Measurements from ENCODE around the gene MPZL1.
"Not testable (repeated sequence)": the region's sequence is repeated elsewhere in the genome, so short reads cannot be mapped to it uniquely, and the experiment has no call there.

The MPZL1 gene

DNA sequence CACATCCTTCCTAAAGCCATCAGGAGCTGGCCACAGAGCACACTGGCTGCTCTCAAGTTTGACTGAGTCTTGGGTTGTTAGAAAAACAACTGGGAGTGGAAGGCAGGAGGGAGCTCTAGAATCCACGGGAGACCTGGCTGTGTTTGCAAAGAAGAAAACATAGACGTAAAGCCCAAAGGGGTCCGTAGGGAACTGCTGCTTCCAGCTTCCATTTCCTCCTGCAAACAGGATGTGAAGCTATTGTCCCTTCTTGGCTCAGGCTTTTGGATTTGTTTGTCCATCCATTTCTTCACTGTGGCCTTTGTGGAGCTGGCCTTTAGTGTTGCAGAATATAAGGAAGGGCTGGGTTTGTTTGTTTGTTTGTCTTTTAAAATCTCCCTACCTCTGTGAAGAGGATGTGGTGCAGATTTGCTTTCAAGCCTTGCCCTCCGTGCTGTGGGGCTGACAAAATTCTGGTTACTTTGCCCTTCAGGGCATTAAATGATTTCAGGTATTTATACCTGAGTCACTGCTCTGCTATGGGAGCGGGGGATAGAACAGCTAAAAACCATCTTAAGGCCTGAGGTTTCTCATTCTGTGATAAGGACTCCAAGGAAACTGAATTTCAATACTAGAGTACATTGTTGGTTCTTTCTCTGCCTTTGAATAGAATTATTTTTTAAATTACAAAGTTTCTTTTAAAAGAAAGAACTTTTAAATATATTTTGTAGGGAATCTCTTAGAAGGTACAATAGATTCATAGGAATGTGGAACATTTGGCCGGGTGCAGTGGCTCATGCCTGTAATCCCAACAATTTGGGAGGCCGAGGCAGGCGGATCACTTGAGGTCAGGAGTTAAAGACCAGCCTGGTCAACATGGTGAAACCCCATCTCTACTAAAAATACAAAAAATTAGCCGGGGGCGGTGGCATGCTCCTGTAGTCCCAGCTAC is 74.3 kb downstream of the MPZL1 start:
- Histone ChIP-seq H3K27ac (ENCODE audit: low read length) (no peak overlapping the region), H3K36me3 (ENCODE audit: control insufficient read depth in 2 of 2, insufficient read depth in 2 of 2, low read length in 2 of 2) (peaks cover 0 to 1% of the 10 kb centered on the region in 2 donors), H3K9me3 (ENCODE audit: control insufficient read depth in 2 of 2, low read length in 2 of 2) (no peaks in the 10 kb centered on the region), H3K9ac (ENCODE audit: low read length in 2 of 2) (no peak overlapping the region), H3K4me3 (ENCODE audit: low read length in 2 of 2) (no peak overlapping the region), H3K27me3 (ENCODE audit: control insufficient read depth in 1 of 2, insufficient read depth in 2 of 2, low read length in 2 of 2) (no peaks in the 10 kb centered on the region), H3K4me1 (ENCODE audit: control insufficient read depth, insufficient read depth, low read length) (peaks cover 16% of the 10 kb centered on the region)

GRCh38 chr1:167797015-167797414 is 75.2 kb downstream of the MPZL1 start:
- H3K9ac ChIP-seq (ENCODE audit: low read length in 2 of 2): peak overlapping the region in 1 of 2 donors; percentile 5
- peak overlapping the region; percentile 46 for H3K27ac ChIP-seq (ENCODE audit: low read length)
- H3K4me1 ChIP-seq (ENCODE audit: control insufficient read depth, insufficient read depth, low read length): peaks cover 14% of the 10 kb centered on the region
- peak overlapping the region in 1 of 2 donors; percentile 47 for H3K4me3 ChIP-seq (ENCODE audit: low read length in 2 of 2)
- no peaks in the 10 kb centered on the region for H3K27me3 ChIP-seq (ENCODE audit: control insufficient read depth in 1 of 2, insufficient read depth in 2 of 2, low read length in 2 of 2)
- H3K36me3 ChIP-seq (ENCODE audit: control insufficient read depth in 2 of 2, insufficient read depth in 2 of 2, low read length in 2 of 2): no peaks in the 10 kb centered on the region
- no peaks in the 10 kb centered on the region for H3K9me3 ChIP-seq (ENCODE audit: control insufficient read depth in 2 of 2, low read length in 2 of 2)

GRCh38 chr1:167798952-167799351 is 77.2 kb downstream of the MPZL1 start:
- H3K9me3 ChIP-seq (ENCODE audit: control insufficient read depth in 2 of 2, low read length in 2 of 2): no peaks in the 10 kb centered on the region
- H3K27ac ChIP-seq (ENCODE audit: low read length): no peak overlapping the region

DNA sequence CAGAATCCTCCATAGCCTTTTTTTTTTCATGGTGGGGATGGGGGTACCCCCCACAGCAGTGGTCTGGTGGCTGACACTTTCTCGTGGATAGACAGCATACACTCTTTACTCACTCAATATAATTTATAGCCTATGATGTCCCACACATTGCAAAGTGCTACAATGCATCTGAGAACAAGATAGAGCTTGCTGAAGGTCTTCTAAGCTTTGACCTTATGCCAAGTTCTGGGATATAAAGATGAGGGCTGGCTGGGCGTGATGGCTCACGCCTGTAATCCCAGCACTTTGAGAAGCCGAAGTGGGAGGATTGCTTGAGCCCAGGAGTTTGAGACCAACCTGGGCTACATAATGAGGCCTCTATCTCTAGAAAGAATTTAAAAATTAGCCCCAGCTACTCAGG is 78.0 kb downstream of the MPZL1 start:
- H3K27me3 ChIP-seq (ENCODE audit: control insufficient read depth in 1 of 2, insufficient read depth in 2 of 2, low read length in 2 of 2): no peaks in the 10 kb centered on the region
- H3K36me3 ChIP-seq (ENCODE audit: control insufficient read depth in 2 of 2, insufficient read depth in 2 of 2, low read length in 2 of 2): no peaks in the 10 kb centered on the region
- H3K9ac ChIP-seq (ENCODE audit: low read length in 2 of 2): no peak overlapping the region
- H3K4me1 ChIP-seq (ENCODE audit: control insufficient read depth, insufficient read depth, low read length): peaks cover 11% of the 10 kb centered on the region
- no peak overlapping the region for H3K4me3 ChIP-seq (ENCODE audit: low read length in 2 of 2)
- H3K27ac ChIP-seq (ENCODE audit: low read length): no peak overlapping the region
- no peaks in the 10 kb centered on the region for H3K9me3 ChIP-seq (ENCODE audit: control insufficient read depth in 2 of 2, low read length in 2 of 2)

More at GRCh38 chr1:167798952-167799351, 77.2 kb downstream of the MPZL1 start:
- H3K9ac ChIP-seq (ENCODE audit: low read length in 2 of 2): no peak overlapping the region
- H3K27me3 ChIP-seq (ENCODE audit: control insufficient read depth in 1 of 2, insufficient read depth in 2 of 2, low read length in 2 of 2): no peaks in the 10 kb centered on the region
- no peaks in the 10 kb centered on the region for H3K36me3 ChIP-seq (ENCODE audit: control insufficient read depth in 2 of 2, insufficient read depth in 2 of 2, low read length in 2 of 2)
- H3K4me1 ChIP-seq (ENCODE audit: control insufficient read depth, insufficient read depth, low read length): peaks cover 11% of the 10 kb centered on the region
- no peak overlapping the region for H3K4me3 ChIP-seq (ENCODE audit: low read length in 2 of 2)

DNA sequence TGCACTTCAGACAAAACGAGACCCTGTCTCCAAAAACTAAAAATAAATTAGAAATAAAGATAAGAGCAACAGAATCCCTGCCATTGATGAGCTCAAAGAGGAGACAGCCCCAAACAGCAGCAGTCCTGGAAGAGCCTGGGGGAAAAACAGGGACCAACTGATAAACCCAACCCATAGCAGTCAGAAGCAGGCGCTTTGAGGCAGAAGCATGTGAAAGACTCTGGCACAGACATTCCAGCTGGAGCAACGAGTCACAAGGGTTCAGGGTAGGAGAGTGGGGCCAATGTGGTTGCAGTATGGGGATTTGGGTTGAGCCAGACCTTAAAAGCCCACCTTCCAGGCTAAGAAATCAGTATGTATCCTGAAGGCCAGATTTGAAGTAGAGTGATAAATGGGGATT is 78.5 kb downstream of the MPZL1 start:
- Histone ChIP-seq H3K4me3 (ENCODE audit: low read length in 2 of 2) (no peak overlapping the region), H3K9me3 (ENCODE audit: control insufficient read depth in 2 of 2, low read length in 2 of 2) (no peaks in the 10 kb centered on the region), H3K27me3 (ENCODE audit: control insufficient read depth in 1 of 2, insufficient read depth in 2 of 2, low read length in 2 of 2) (no peaks in the 10 kb centered on the region), H3K4me1 (ENCODE audit: control insufficient read depth, insufficient read depth, low read length) (peaks cover 11% of the 10 kb centered on the region), H3K27ac (ENCODE audit: low read length) (no peak overlapping the region), H3K36me3 (ENCODE audit: control insufficient read depth in 2 of 2, insufficient read depth in 2 of 2, low read length in 2 of 2) (no peaks in the 10 kb centered on the region), H3K9ac (ENCODE audit: low read length in 2 of 2) (no peak overlapping the region)

DNA sequence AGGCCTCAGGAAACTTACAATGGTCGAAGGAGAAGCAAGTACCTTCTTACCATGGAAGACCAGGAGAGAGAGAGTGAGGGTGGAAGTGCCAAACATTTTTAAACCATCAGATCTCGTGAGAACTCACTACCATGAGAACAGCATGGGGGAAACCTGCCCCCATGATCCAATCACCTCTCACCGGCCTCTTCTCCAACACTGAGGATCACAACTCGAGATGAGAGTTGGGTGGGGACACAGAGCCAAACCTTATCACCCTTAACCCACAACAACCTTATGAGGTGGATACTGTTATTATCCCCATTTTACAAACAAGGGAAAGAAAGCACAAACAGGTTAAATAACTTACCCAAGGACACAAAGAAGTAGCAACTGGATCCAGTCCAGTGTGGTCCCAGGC is 80.5 kb downstream of the MPZL1 start:
- Histone ChIP-seq H3K36me3 (ENCODE audit: control insufficient read depth in 2 of 2, insufficient read depth in 2 of 2, low read length in 2 of 2) (no peaks in the 10 kb centered on the region), H3K27me3 (ENCODE audit: control insufficient read depth in 1 of 2, insufficient read depth in 2 of 2, low read length in 2 of 2) (no peaks in the 10 kb centered on the region), H3K9ac (ENCODE audit: low read length in 2 of 2) (no peak overlapping the region), H3K4me3 (ENCODE audit: low read length in 2 of 2) (no peak overlapping the region), H3K27ac (ENCODE audit: low read length) (no peak overlapping the region), H3K9me3 (ENCODE audit: control insufficient read depth in 2 of 2, low read length in 2 of 2) (no peaks in the 10 kb centered on the region), H3K4me1 (ENCODE audit: control insufficient read depth, insufficient read depth, low read length) (peaks cover 1% of the 10 kb centered on the region)

- no peaks in the 10 kb centered on the region for H3K27me3 ChIP-seq (ENCODE audit: control insufficient read depth in 1 of 2, insufficient read depth in 2 of 2, low read length in 2 of 2)
- H3K9me3 ChIP-seq (ENCODE audit: control insufficient read depth in 2 of 2, low read length in 2 of 2): no peaks in the 10 kb centered on the region
- H3K9ac ChIP-seq (ENCODE audit: low read length in 2 of 2): no peak overlapping the region
- no peaks in the 10 kb centered on the region for H3K4me1 ChIP-seq (ENCODE audit: control insufficient read depth, insufficient read depth, low read length)
- no peak overlapping the region for H3K27ac ChIP-seq (ENCODE audit: low read length)
- H3K4me3 ChIP-seq (ENCODE audit: low read length in 2 of 2): peak overlapping the region in 1 of 2 donors; percentile 49
- H3K36me3 ChIP-seq (ENCODE audit: control insufficient read depth in 2 of 2, insufficient read depth in 2 of 2, low read length in 2 of 2): no peaks in the 10 kb centered on the region
Measured at GRCh38 chr1:167803358-167804207, 81.8 kb downstream of the MPZL1 start.

DNA sequence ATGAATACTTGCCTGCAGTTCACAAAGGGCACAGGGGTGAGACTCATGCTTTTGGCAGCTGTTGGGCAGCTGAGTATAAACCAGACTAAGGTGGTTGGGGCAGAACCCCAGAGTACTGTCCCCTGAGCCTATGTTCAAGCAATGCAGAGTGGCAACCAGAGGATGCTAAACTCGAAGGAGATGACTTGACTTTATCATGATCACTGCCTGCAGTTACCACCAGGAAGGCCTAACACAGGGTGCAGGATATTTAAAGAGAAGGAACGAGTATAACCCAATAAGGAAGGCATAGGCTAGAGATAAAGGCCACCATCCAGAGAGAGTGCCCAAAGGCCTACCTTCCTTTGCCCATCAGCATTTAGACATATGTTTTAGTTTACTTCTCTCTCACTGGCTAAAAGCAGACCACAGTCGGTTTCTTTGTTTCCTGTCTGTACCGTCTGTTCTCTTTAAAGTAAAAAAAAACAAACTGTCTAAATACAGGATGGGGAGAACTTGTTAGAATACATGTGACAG is 83.3 kb downstream of the MPZL1 start:
- Histone ChIP-seq H3K27me3 (ENCODE audit: control insufficient read depth in 1 of 2, insufficient read depth in 2 of 2, low read length in 2 of 2) (no peaks in the 10 kb centered on the region), H3K9ac (ENCODE audit: low read length in 2 of 2) (no peak overlapping the region), H3K4me1 (ENCODE audit: control insufficient read depth, insufficient read depth, low read length) (no peaks in the 10 kb centered on the region), H3K9me3 (ENCODE audit: control insufficient read depth in 2 of 2, low read length in 2 of 2) (no peaks in the 10 kb centered on the region), H3K27ac (ENCODE audit: low read length) (no peak overlapping the region), H3K4me3 (ENCODE audit: low read length in 2 of 2) (no peak overlapping the region), H3K36me3 (ENCODE audit: control insufficient read depth in 2 of 2, insufficient read depth in 2 of 2, low read length in 2 of 2) (no peaks in the 10 kb centered on the region)

DNA sequence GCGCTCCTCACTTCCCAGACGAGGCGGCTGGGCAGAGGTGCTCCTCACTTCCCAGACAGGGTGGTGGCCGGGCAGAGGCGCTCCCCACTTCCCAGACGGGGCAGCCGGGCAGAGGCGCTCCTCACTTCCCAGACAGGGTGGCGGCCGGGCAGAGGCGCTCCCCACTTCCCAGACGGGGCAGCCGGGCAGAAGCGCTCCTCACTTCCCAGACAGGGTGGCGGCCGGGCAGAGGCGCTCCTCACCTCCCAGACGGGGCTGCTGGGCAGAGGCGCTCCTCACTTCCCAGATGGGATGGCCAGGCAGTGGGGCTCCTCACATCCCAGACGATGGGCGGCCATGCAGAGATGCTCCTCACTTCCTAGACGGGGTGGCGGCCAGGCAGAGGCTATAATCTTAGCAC is 84.5 kb downstream of the MPZL1 start:
- H3K27ac ChIP-seq (ENCODE audit: low read length); H3K27me3 ChIP-seq (ENCODE audit: control insufficient read depth in 1 of 2, insufficient read depth in 2 of 2, low read length in 2 of 2); H3K36me3 ChIP-seq (ENCODE audit: control insufficient read depth in 2 of 2, insufficient read depth in 2 of 2, low read length in 2 of 2); H3K9ac ChIP-seq (ENCODE audit: low read length in 2 of 2); H3K4me1 ChIP-seq (ENCODE audit: control insufficient read depth, insufficient read depth, low read length); H3K4me3 ChIP-seq (ENCODE audit: low read length in 2 of 2); H3K9me3 ChIP-seq (ENCODE audit: control insufficient read depth in 2 of 2, low read length in 2 of 2): not testable (repeated sequence)

DNA sequence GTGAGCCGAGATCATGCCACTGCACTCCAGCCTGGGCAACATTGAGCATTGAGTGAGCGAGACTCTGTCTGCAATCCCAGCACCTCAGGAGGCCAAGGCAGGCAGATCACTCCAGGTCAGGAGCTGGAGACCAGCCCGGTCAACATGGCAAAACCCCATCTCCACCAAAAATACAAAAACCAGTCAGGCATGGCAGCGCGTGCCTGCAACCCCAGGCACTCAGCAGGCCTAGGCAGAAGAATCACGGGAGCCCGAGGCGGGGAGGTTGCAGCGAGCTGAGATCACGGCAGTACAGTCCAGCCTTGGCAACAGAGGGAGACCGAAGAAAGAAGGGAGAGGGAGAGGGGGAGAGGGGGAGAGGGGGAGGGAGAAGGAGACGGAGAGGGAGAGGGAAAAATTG is 84.9 kb downstream of the MPZL1 start:
- H3K27me3 ChIP-seq (ENCODE audit: control insufficient read depth in 1 of 2, insufficient read depth in 2 of 2, low read length in 2 of 2); H3K4me1 ChIP-seq (ENCODE audit: control insufficient read depth, insufficient read depth, low read length); H3K9me3 ChIP-seq (ENCODE audit: control insufficient read depth in 2 of 2, low read length in 2 of 2); H3K4me3 ChIP-seq (ENCODE audit: low read length in 2 of 2); H3K9ac ChIP-seq (ENCODE audit: low read length in 2 of 2); H3K27ac ChIP-seq (ENCODE audit: low read length); H3K36me3 ChIP-seq (ENCODE audit: control insufficient read depth in 2 of 2, insufficient read depth in 2 of 2, low read length in 2 of 2): not testable (repeated sequence)
